GM21723 (cell line): ENCODE data around the gene SPPL3.
"Not testable (repeated sequence)": the region's sequence is repeated elsewhere in the genome, so short reads cannot be mapped to it uniquely, and the experiment has no call there.

Source experiments
- ATAC-seq: cut with Tn5 transposase; IDR thresholded peaks from one replicate; pipeline ENCODE4 v1.9.1; 2021; ENCODE audit warnings: mild to moderate bottlenecking, moderate library complexity; ENCODE audit not compliant: unreplicated experiment

SPPL3 gene

GRCh38 chr12:120733574-120733973, 170.6 kb downstream of the SPPL3 start:
- no peak for ATAC-seq

GRCh38 chr12:120732198-120732597, 172.0 kb downstream of the SPPL3 start:
- ATAC-seq = not testable (repeated sequence)

GRCh38 chr12:120726961-120727360, 177.2 kb downstream of the SPPL3 start:
- no peak for ATAC-seq

- ATAC-seq = no peak
These were observed 177.7 kb downstream of the SPPL3 start for GRCh38 chr12:120726510-120726793.

- peak; percentile 96 for ATAC-seq
These were observed 178.3 kb downstream of the SPPL3 start, which contains the start of gene ACADS for GRCh38 chr12:120725659-120726509. ACADS (plus strand) TSS chr12:120725826; CDS start chr12:120725886, 60 bp downstream.

- peak; percentile 12 for ATAC-seq
These were observed 179.0 kb downstream of the SPPL3 start for GRCh38 chr12:120725151-120725658.

- no peak for ATAC-seq
These were observed 179.4 kb downstream of the SPPL3 start for GRCh38 chr12:120724720-120725119.

- ATAC-seq = no peak
These were observed 181.4 kb downstream of the SPPL3 start for GRCh38 chr12:120722784-120723183.

- ATAC-seq = no peak
These were observed 182.3 kb downstream of the SPPL3 start for GRCh38 chr12:120721866-120722265.

- ATAC-seq = no peak
These were observed 183.0 kb downstream of the SPPL3 start for GRCh38 chr12:120720987-120721801.

- no peak for ATAC-seq
These were observed 183.7 kb downstream of the SPPL3 start for GRCh38 chr12:120720234-120720986.

GRCh38 chr12:120719496-120720233, 184.5 kb downstream of the SPPL3 start:
- ATAC-seq = no peak

GRCh38 chr12:120719072-120719471, 185.1 kb downstream of the SPPL3 start:
- no peak for ATAC-seq

- no peak for ATAC-seq
These were observed 186.1 kb downstream of the SPPL3 start for GRCh38 chr12:120718055-120718454.

- ATAC-seq = no peak
These were observed 190.2 kb downstream of the SPPL3 start for GRCh38 chr12:120713861-120714482.

- ATAC-seq = no peak
These were observed 191.5 kb downstream of the SPPL3 start for GRCh38 chr12:120712610-120713009.
